ENCODE measurements around the gene C12orf57. TPM values are rescaled to one million over a fixed set of nuclear protein-coding genes. Genes with fewer than 3 reads are reported as not detected.

Gene C12orf57
- total and polyA plus RNA-seq, 2 of the 13 experiments (the other 11 are each of a cell fraction or from before 2014, with no cell fraction given), result 84.0 to 287 TPM

- TF ChIP-seq LCORL (IDR thresholded peaks at IDR 0.05), result no peak
- peak; percentile 88 for TF ChIP-seq LCORL (CRISPR knock-in tag; IDR thresholded peaks at IDR 0.05)
- 0 out of 2 replicates have a peak, but pooled peaks have one; percentile 67 for TF ChIP-seq ZIK1 (CRISPR knock-in tag; IDR thresholded peaks at IDR 0.05; ENCODE audit: borderline replicate concordance, low read depth)
- peak; percentile 95 for TF ChIP-seq NAIF1 (CRISPR knock-in tag; IDR thresholded peaks at IDR 0.05; ENCODE audit: borderline replicate concordance)
- no peak for TF ChIP-seq ZNF674 (CRISPR knock-in tag; IDR thresholded peaks at IDR 0.05; ENCODE audit: low read depth)
- TF ChIP-seq ZNF451 (CRISPR knock-in tag; IDR thresholded peaks at IDR 0.05), result peak; percentile 54; the same call in 1 of the 2 replicates
- no peak for TF ChIP-seq TBP (CRISPR knock-in tag; IDR thresholded peaks at IDR 0.05)
- no peak for TF ChIP-seq ZNF256 (CRISPR knock-in tag; conservative IDR thresholded peaks at IDR 0.05)
- peak; percentile 86 for TF ChIP-seq TAF1 (CRISPR knock-in tag; IDR thresholded peaks at IDR 0.05)
- peak; percentile 30; the same call in 1 of the 2 replicates for TF ChIP-seq ZBTB34 (CRISPR knock-in tag; IDR thresholded peaks at IDR 0.05)
- TF ChIP-seq ZSCAN25 (CRISPR knock-in tag; IDR thresholded peaks at IDR 0.05), result peak; percentile 82
- TF ChIP-seq CCAR2 (optimal IDR thresholded peaks at IDR 0.05; ENCODE audit: low read depth, low read length), result no peak
- TF ChIP-seq ZNF747 (CRISPR knock-in tag; IDR thresholded peaks at IDR 0.05; ENCODE audit: borderline replicate concordance), result peak; percentile 98
- TF ChIP-seq STAT5B (CRISPR knock-in tag; IDR thresholded peaks at IDR 0.05), result no peak
- TF ChIP-seq ZNF530 (CRISPR knock-in tag; IDR thresholded peaks at IDR 0.05; ENCODE audit: low read depth), result no peak
- TF ChIP-seq ZHX1 (CRISPR knock-in tag; IDR thresholded peaks at IDR 0.05; ENCODE audit: low read depth), result peak; percentile 95
- TF ChIP-seq ZNF616 (CRISPR knock-in tag; IDR thresholded peaks at IDR 0.05; ENCODE audit: low read depth), result peak; percentile 91; the same call in 1 of the 2 replicates
- TF ChIP-seq KDM4B (CRISPR knock-in tag; IDR thresholded peaks at IDR 0.05), result no peak; the same call in 1 of the 2 replicates
- no peak for TF ChIP-seq SP1 (IDR thresholded peaks at IDR 0.05)
- TF ChIP-seq SP1 (CRISPR knock-in tag; IDR thresholded peaks at IDR 0.05), result peak; percentile 91
- TF ChIP-seq HMGXB4 (CRISPR knock-in tag; IDR thresholded peaks at IDR 0.05; ENCODE audit: borderline replicate concordance in 1 of 2, low read depth in 1 of 2), result peak; percentile 94 to 98
- TF ChIP-seq MZF1 (CRISPR knock-in tag; IDR thresholded peaks at IDR 0.05; ENCODE audit: borderline replicate concordance), result no peak
- TF ChIP-seq CREB1 (IDR thresholded peaks at IDR 0.05), result peak; percentile 91
- TF ChIP-seq CREB1 (CRISPR knock-in tag; IDR thresholded peaks at IDR 0.05), result peak; percentile 97
Measured at GRCh38 chr12:6937481-6938352, 6.1 kb upstream of the C12orf57 start (continued).
